Measurements from ENCODE around the gene SLC39A5.

- TF ChIP-seq POLR2A (IDR thresholded peaks at IDR 0.05): no peak
- TF ChIP-seq, protein P1, sequence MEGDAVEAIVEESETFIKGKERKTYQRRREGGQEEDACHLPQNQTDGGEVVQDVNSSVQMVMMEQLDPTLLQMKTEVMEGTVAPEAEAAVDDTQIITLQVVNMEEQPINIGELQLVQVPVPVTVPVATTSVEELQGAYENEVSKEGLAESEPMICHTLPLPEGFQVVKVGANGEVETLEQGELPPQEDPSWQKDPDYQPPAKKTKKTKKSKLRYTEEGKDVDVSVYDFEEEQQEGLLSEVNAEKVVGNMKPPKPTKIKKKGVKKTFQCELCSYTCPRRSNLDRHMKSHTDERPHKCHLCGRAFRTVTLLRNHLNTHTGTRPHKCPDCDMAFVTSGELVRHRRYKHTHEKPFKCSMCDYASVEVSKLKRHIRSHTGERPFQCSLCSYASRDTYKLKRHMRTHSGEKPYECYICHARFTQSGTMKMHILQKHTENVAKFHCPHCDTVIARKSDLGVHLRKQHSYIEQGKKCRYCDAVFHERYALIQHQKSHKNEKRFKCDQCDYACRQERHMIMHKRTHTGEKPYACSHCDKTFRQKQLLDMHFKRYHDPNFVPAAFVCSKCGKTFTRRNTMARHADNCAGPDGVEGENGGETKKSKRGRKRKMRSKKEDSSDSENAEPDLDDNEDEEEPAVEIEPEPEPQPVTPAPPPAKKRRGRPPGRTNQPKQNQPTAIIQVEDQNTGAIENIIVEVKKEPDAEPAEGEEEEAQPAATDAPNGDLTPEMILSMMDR (IDR thresholded peaks at IDR 0.05): no peak
Measured at GRCh38 chr12:56202366-56202765, 27.5 kb upstream of the SLC39A5 start.
